Lower lobe of right lung (tissue), 2 donors: ENCODE results near the gene TTC4. TPM values are rescaled to one million over a fixed set of nuclear protein-coding genes. Genes with fewer than 3 reads are reported as not detected.
"Not testable (repeated sequence)": the region's sequence is repeated elsewhere in the genome, so short reads cannot be mapped to it uniquely, and the experiment has no call there.

Source experiments
- ATAC-seq, 2 donors: fragments of 200-7000 bp; cut with Tn5 transposase; one replicate each; pipeline ENCODE4 v1.9.1; 2020 to 2022; ENCODE audit warnings: mild to moderate bottlenecking in 2 of 2, moderate library complexity in 2 of 2
- DNase-seq: peaks from one replicate; pipeline ENCODE4 v3.0.0-alpha.2; 2020
- H3K27ac ChIP-seq: fragments of 200-600 bp; one replicate; pipeline ENCODE4 v1.8.0; 2022
- H3K27me3 ChIP-seq: fragments of 200-600 bp; one replicate; pipeline ENCODE4 v1.8.0; 2022; ENCODE audit warnings: low read depth
- H3K36me3 ChIP-seq: fragments of 200-600 bp; one replicate; pipeline ENCODE4 v1.8.0; 2022; ENCODE audit warnings: mild to moderate bottlenecking
- H3K4me1 ChIP-seq: fragments of 200-600 bp; one replicate; pipeline ENCODE4 v1.8.0; 2022
- H3K4me3 ChIP-seq: fragments of 200-600 bp; one replicate; pipeline ENCODE4 v1.8.0; 2022; ENCODE audit warnings: mild to moderate bottlenecking
- H3K9me3 ChIP-seq: fragments of 200-600 bp; one replicate; pipeline ENCODE4 v1.8.0; 2022
- CTCF ChIP-seq: fragments of 200-600 bp; IDR thresholded peaks from one replicate; pipeline ENCODE4 v1.8.0; 2022; ENCODE audit warnings: antibody characterized with exemption, mild to moderate bottlenecking
- intact Hi-C: fragments of 100-400 bp; cut with DNase I; formaldehyde crosslinking; loops from one replicate; pipeline ENCODE4 v1.11.0; 2022
- total RNA-seq: library from RNA; stranded (reverse); fragmentation: NEBNext Ultra II Directional; extraction: Animal tissue kit (Norgen Biotek cat#: 25700); gene quantifications from one replicate; pipeline ENCODE4 v1.2.1, GENCODE V29; 2021
- donor health status: DM: no; HTN: yes; CAD: no; lungs with severe emphysema.

The TTC4 gene
- total RNA-seq, 1 donor from 2014 or later: 13.5 TPM

GRCh38 chr1:54766726-54767125 lies 51.1 kb downstream of the TTC4 start:
- Histone ChIP-seq H3K36me3 (no peaks in the 10 kb centered on the region), H3K9me3 (no peaks in the 10 kb centered on the region), H3K27me3 (no peaks in the 10 kb centered on the region), H3K4me1 (peaks cover 11% of the 10 kb centered on the region), H3K27ac (no peak overlapping the region), H3K4me3 (no peak overlapping the region)
- ATAC-seq: no peak
- no peak for DNase-seq
- TF ChIP-seq CTCF: no peak
- intact Hi-C loops: no loop called here

GRCh38 chr1:54767526-54767925 lies 51.9 kb downstream of the TTC4 start:
- Histone ChIP-seq H3K9me3 (no peaks in the 10 kb centered on the region), H3K4me3 (no peak overlapping the region), H3K36me3 (no peaks in the 10 kb centered on the region), H3K27ac (no peak overlapping the region), H3K27me3 (no peaks in the 10 kb centered on the region), H3K4me1 (peaks cover 11% of the 10 kb centered on the region)
- TF ChIP-seq CTCF: no peak
- intact Hi-C loops: no loop called here
- ATAC-seq: no peak
- DNase-seq: no peak

- Histone ChIP-seq H3K9me3 (no peaks in the 10 kb centered on the region), H3K27me3 (no peaks in the 10 kb centered on the region), H3K4me3 (no peak overlapping the region), H3K4me1 (peaks cover 9% of the 10 kb centered on the region), H3K27ac (no peak overlapping the region), H3K36me3 (no peaks in the 10 kb centered on the region)
- ATAC-seq: no peak
- DNase-seq: no peak
- no peak for TF ChIP-seq CTCF
- intact Hi-C loops: no loop called here
Measured at GRCh38 chr1:54768093-54768492, 52.4 kb downstream of the TTC4 start.

GRCh38 chr1:54772951-54773350 lies 57.3 kb downstream of the TTC4 start:
- no peak overlapping the region for H3K4me3 ChIP-seq
- no peaks in the 10 kb centered on the region for H3K36me3 ChIP-seq
- no peaks in the 10 kb centered on the region for H3K9me3 ChIP-seq
- no peak for DNase-seq
- H3K27me3 ChIP-seq: peaks cover 7% of the 10 kb centered on the region
- ATAC-seq: no peak
- no peaks in the 10 kb centered on the region for H3K4me1 ChIP-seq
- no peak overlapping the region for H3K27ac ChIP-seq
- no peak for TF ChIP-seq CTCF
- intact Hi-C loops: no loop called here

- H3K4me1 ChIP-seq: no peaks in the 10 kb centered on the region
- intact Hi-C loops: no loop called here
- no peaks in the 10 kb centered on the region for H3K36me3 ChIP-seq
- peaks cover 7% of the 10 kb centered on the region for H3K27me3 ChIP-seq
- no peak for TF ChIP-seq CTCF
- DNase-seq (no peak), ATAC-seq (peak in 1 of 2 donors; percentile 25)
- H3K4me3 ChIP-seq: no peak overlapping the region
- H3K9me3 ChIP-seq: no peaks in the 10 kb centered on the region
- no peak overlapping the region for H3K27ac ChIP-seq
Measured at GRCh38 chr1:54774820-54775498, 59.3 kb downstream of the TTC4 start.

GRCh38 chr1:54775828-54776721 lies 60.4 kb downstream of the TTC4 start:
- H3K9me3 ChIP-seq, DNase-seq, intact Hi-C loops, H3K4me3 ChIP-seq, H3K4me1 ChIP-seq, H3K36me3 ChIP-seq, H3K27me3 ChIP-seq, ATAC-seq, H3K27ac ChIP-seq: not testable (repeated sequence)
